KMS-11 (cell line): Measurements from ENCODE around the gene SMTNL2.
"Not testable (repeated sequence)": the region's sequence is repeated elsewhere in the genome, so short reads cannot be mapped to it uniquely, and the experiment has no call there.

Source experiments
- H2AFZ ChIP-seq: fragments of 200-600 bp; sonication (generic); 2 replicates; pipeline ENCODE4 v1.6.1; 2016; ENCODE audit warnings: antibody characterized with exemption, mixed run types, low read depth
- H3K27ac ChIP-seq: fragments of 200-600 bp; sonication (generic); 2 replicates; pipeline ENCODE4 v1.6.1; 2016; ENCODE audit warnings: mild to moderate bottlenecking, mixed run types
- H3K27me3 ChIP-seq: fragments of 200-600 bp; sonication (generic); 2 replicates; pipeline ENCODE4 v1.6.1; 2017; ENCODE audit warnings: mild to moderate bottlenecking, low read depth, mixed run types, moderate library complexity; ENCODE audit not compliant: insufficient read depth
- H3K36me3 ChIP-seq: fragments of 200-600 bp; sonication (generic); 2 replicates; pipeline ENCODE4 v1.6.1; 2017; ENCODE audit warnings: mild to moderate bottlenecking, mixed run types; ENCODE audit not compliant: insufficient read depth
- H3K4me1 ChIP-seq: fragments of 200-600 bp; sonication (generic); 2 replicates; pipeline ENCODE4 v1.6.1; 2016; ENCODE audit warnings: mild to moderate bottlenecking, low read depth, mixed run types; ENCODE audit not compliant: poor library complexity, severe bottlenecking
- H3K4me2 ChIP-seq: fragments of 200-600 bp; sonication (generic); 2 replicates; pipeline ENCODE4 v1.7.0; 2016; ENCODE audit warnings: mild to moderate bottlenecking, mixed run types
- H3K4me3 ChIP-seq: fragments of 200-600 bp; sonication (generic); IDR thresholded peaks from 2 replicates; pipeline ENCODE4 v1.6.1; 2017; ENCODE audit warnings: low read depth, low read length, mixed read lengths; ENCODE audit not compliant: insufficient read depth
- H3K79me2 ChIP-seq: fragments of 200-600 bp; sonication (generic); 2 replicates; pipeline ENCODE4 v1.6.1; 2016; ENCODE audit warnings: low read depth, mixed run types; ENCODE audit not compliant: insufficient read depth
- H3K9ac ChIP-seq: fragments of 200-600 bp; sonication (generic); 2 replicates; pipeline ENCODE4 v1.6.1; 2016; ENCODE audit warnings: mild to moderate bottlenecking, mixed run types
- H4K20me1 ChIP-seq: fragments of 200-600 bp; sonication (generic); 2 replicates; pipeline ENCODE4 v1.6.1; 2016; ENCODE audit warnings: mild to moderate bottlenecking, mixed run types; ENCODE audit not compliant: insufficient read depth
- CTCF ChIP-seq: fragments of 200-600 bp; sonication (generic); conservative IDR thresholded peaks from 2 replicates; pipeline ENCODE4 v1.6.1; 2017; ENCODE audit warnings: low read depth, mild to moderate bottlenecking, antibody characterized with exemption, low read length, moderate library complexity, mixed read lengths

The SMTNL2 gene

GRCh38 chr17:4617590-4618351 lies 33.4 kb downstream of the SMTNL2 start:
- no peaks in the 10 kb centered on the region for H3K36me3 ChIP-seq
- H2AFZ ChIP-seq, result no peak overlapping the region
- no peak overlapping the region for H3K9ac ChIP-seq
- H3K4me2 ChIP-seq, result no peak overlapping the region
- no peak overlapping the region for H3K27ac ChIP-seq
- no peak overlapping the region for H3K4me3 ChIP-seq
- H3K27me3 ChIP-seq, result no peaks in the 10 kb centered on the region; the same call in 1 of the 2 replicates
- H3K4me1 ChIP-seq, result no peaks in the 10 kb centered on the region
- no peaks in the 10 kb centered on the region for H4K20me1 ChIP-seq
- H3K79me2 ChIP-seq, result no peaks in the 10 kb centered on the region
- TF ChIP-seq CTCF, result no peak

GRCh38 chr17:4620531-4621101 lies 36.3 kb downstream of the SMTNL2 start:
- Histone ChIP-seq H3K27ac (no peak overlapping the region), H3K9ac (no peak overlapping the region), H3K4me2 (no peak overlapping the region), H3K36me3 (no peaks in the 10 kb centered on the region), H3K4me3 (no peak overlapping the region), H4K20me1 (no peaks in the 10 kb centered on the region), H3K27me3 (no peaks in the 10 kb centered on the region; the same call in 1 of the 2 replicates), H2AFZ (no peak overlapping the region), H3K79me2 (no peaks in the 10 kb centered on the region), H3K4me1 (no peaks in the 10 kb centered on the region)
- TF ChIP-seq CTCF, result no peak

GRCh38 chr17:4622375-4622774 lies 38.0 kb downstream of the SMTNL2 start:
- TF ChIP-seq CTCF, result no peak

GRCh38 chr17:4623249-4623648 lies 38.9 kb downstream of the SMTNL2 start:
- Histone ChIP-seq H2AFZ (no peak overlapping the region), H3K27ac (no peak overlapping the region), H4K20me1 (no peaks in the 10 kb centered on the region), H3K4me1 (no peaks in the 10 kb centered on the region), H3K79me2 (no peaks in the 10 kb centered on the region), H3K4me2 (no peak overlapping the region), H3K9ac (no peak overlapping the region), H3K27me3 (no peaks in the 10 kb centered on the region), H3K36me3 (no peaks in the 10 kb centered on the region), H3K4me3 (no peak overlapping the region)
- TF ChIP-seq CTCF, result no peak

More at GRCh38 chr17:4622375-4622774, 38.0 kb downstream of the SMTNL2 start:
- H3K4me1 ChIP-seq, result no peaks in the 10 kb centered on the region
- H3K27ac ChIP-seq, result no peak overlapping the region
- no peak overlapping the region for H3K4me2 ChIP-seq
- H3K9ac ChIP-seq, result no peak overlapping the region
- H2AFZ ChIP-seq, result no peak overlapping the region
- no peaks in the 10 kb centered on the region for H3K79me2 ChIP-seq
- H3K27me3 ChIP-seq, result no peaks in the 10 kb centered on the region; the same call in 1 of the 2 replicates
- H3K4me3 ChIP-seq, result no peak overlapping the region
- H4K20me1 ChIP-seq, result no peaks in the 10 kb centered on the region
- no peaks in the 10 kb centered on the region for H3K36me3 ChIP-seq

GRCh38 chr17:4624451-4624911 lies 40.2 kb downstream of the SMTNL2 start:
- not testable (repeated sequence) for H3K9ac ChIP-seq, H4K20me1 ChIP-seq, H3K4me1 ChIP-seq, H3K79me2 ChIP-seq, H3K27ac ChIP-seq, H3K4me2 ChIP-seq, H3K27me3 ChIP-seq, H2AFZ ChIP-seq, H3K4me3 ChIP-seq, H3K36me3 ChIP-seq
